ENCODE data around the gene GMNN.

GRCh38 chr6:24743944-24744335, 30.8 kb upstream of the GMNN start:
- TF ChIP-seq MAX (IDR thresholded peaks at IDR 0.05; ENCODE audit: low read depth, low read length) (no peak), CTCF (IDR thresholded peaks at IDR 0.05; ENCODE audit: low read depth, low read length) (no peak), POLR2A (IDR thresholded peaks at IDR 0.05; ENCODE audit: extremely low read depth, insufficient read length) (no peak), MYC (IDR thresholded peaks at IDR 0.05; ENCODE audit: low read depth, low read length) (no peak)
